Endothelial cell of umbilical vein (primary cell): Measurements from ENCODE around the gene CLOCK. TPM values are rescaled to one million over a fixed set of nuclear protein-coding genes. Genes with fewer than 3 reads are reported as not detected.

ENCODE experiments used
- BruUV-seq: library from RNA; stranded (reverse); fragments of 400-500 nt; replicated peaks from 2 replicates; lab custom pipeline; 2021; lab: Mats Ljungman, UMichigan
- CTCF ChIA-PET: fragments of 300-600, 350-600 bp; sonication (Branson Sonifier 250); formaldehyde crosslinking; loops from one replicate; lab custom pipeline; 2021; ENCODE audit warnings: antibody characterized with exemption, inconsistent platforms; lab: Charles Lee
- POLR2A ChIA-PET: fragments of 300-600, 350-600 bp; sonication (Branson Sonifier 250); formaldehyde crosslinking; loops from one replicate; lab custom pipeline; 2021; ENCODE audit warnings: antibody characterized with exemption, inconsistent platforms; lab: Charles Lee
- DNase-seq: peaks from one replicate; pipeline ENCODE4 v3.0.0-alpha.2; 2011; ENCODE audit warnings: low read depth, low spot score
- FAIRE-seq: peaks from 2 replicates; lab custom pipeline; 2011; peaks lifted over from hg19 to GRCh38; lab: Jason Lieb, UNC
- H2AFZ ChIP-seq: 2 replicates; pipeline ENCODE4 v1.6.0; 2012; ENCODE audit warnings: low read depth, low read length, control low read depth, inconsistent platforms
- H3K27ac ChIP-seq: 2 replicates; pipeline ENCODE4 v1.5.1; 2011; ENCODE audit warnings: low read depth, mild to moderate bottlenecking, control low read depth, low read length, moderate library complexity; ENCODE audit not compliant: insufficient read depth
- H3K27me3 ChIP-seq, 2 experiments: 2 replicates each; pipeline versions ENCODE4 v1.6.0 to v1.6.1; 2011; ENCODE audit warnings: low read length in 2 of 2, mixed read lengths in 1 of 2; ENCODE audit not compliant: control insufficient read depth in 2 of 2, insufficient read depth in 2 of 2
- H3K36me3 ChIP-seq, 2 experiments: 2 replicates in 1 of 2; 3 replicates in 1 of 2; pipeline ENCODE4 v1.5.1; 2011; ENCODE audit warnings: low read length in 2 of 2, mild to moderate bottlenecking in 1 of 2, moderate library complexity in 1 of 2; ENCODE audit not compliant: control insufficient read depth in 2 of 2, insufficient read depth in 2 of 2; ENCODE audit errors: extremely low read depth in 1 of 2
- H3K4me1 ChIP-seq: 3 replicates; pipeline ENCODE4 v1.5.1; 2011; ENCODE audit warnings: mild to moderate bottlenecking, low read length; ENCODE audit not compliant: control insufficient read depth, insufficient read depth; ENCODE audit errors: extremely low read depth
- H3K4me2 ChIP-seq: 2 replicates; pipeline ENCODE4 v1.6.1; 2011; ENCODE audit warnings: low read length, control low read depth, mixed read lengths; ENCODE audit not compliant: insufficient read depth
- H3K4me3 ChIP-seq, 3 experiments: fragments of 200-600 bp in 1 of 3; sonication (generic), shearing (Covaris generic) in 1 of 3; replicated peaks in 1 of 3; 2 replicates each; pipeline ENCODE4 v1.5.1; 2011 to 2016; ENCODE audit warnings: control low read depth in 3 of 3, low read length in 3 of 3, mild to moderate bottlenecking in 2 of 3, inconsistent platforms in 1 of 3, low read depth in 1 of 3, moderate library complexity in 1 of 3; ENCODE audit not compliant: insufficient read depth in 1 of 3
- H3K79me2 ChIP-seq: 2 replicates; pipeline ENCODE4 v1.6.0; 2012; ENCODE audit warnings: low read length, inconsistent platforms; ENCODE audit not compliant: control insufficient read depth, insufficient read depth
- H3K9ac ChIP-seq: replicated peaks from 2 replicates; pipeline ENCODE3; 2011; ENCODE audit warnings: low read length, control low read depth; ENCODE audit not compliant: insufficient read depth; ENCODE audit errors: extremely low read depth
- H3K9me1 ChIP-seq: replicated peaks from 3 replicates; pipeline ENCODE4 v1.6.0; 2011; ENCODE audit warnings: mild to moderate bottlenecking, low read length; ENCODE audit not compliant: control insufficient read depth, insufficient read depth; ENCODE audit errors: extremely low read depth
- H3K9me3 ChIP-seq: replicated peaks from 2 replicates; pipeline ENCODE4 v1.5.1; 2012; ENCODE audit warnings: low read length, inconsistent platforms; ENCODE audit not compliant: control insufficient read depth, insufficient read depth
- H4K20me1 ChIP-seq: replicated peaks from 2 replicates; pipeline ENCODE3; 2011; ENCODE audit warnings: mild to moderate bottlenecking, low read length; ENCODE audit not compliant: control insufficient read depth, insufficient read depth; ENCODE audit errors: extremely low read depth
- CTCF ChIP-seq, 2 donors: IDR thresholded peaks; 1 replicate in 1 of 2; 2 replicates in 1 of 2; pipeline ENCODE4 v1.5.1; 2011; ENCODE audit warnings: low read length in 2 of 2, mild to moderate bottlenecking in 2 of 2, moderate library complexity in 2 of 2, control low read depth in 1 of 2, inconsistent platforms in 1 of 2, low read depth in 1 of 2; ENCODE audit not compliant: insufficient read depth in 1 of 2; ENCODE audit errors: extremely low read depth in 1 of 2
- EZH2 ChIP-seq: IDR thresholded peaks from 2 replicates; pipeline ENCODE4 v1.6.1; 2012; ENCODE audit warnings: borderline replicate concordance, low read depth, mild to moderate bottlenecking, moderate library complexity, low read length, inconsistent platforms; ENCODE audit not compliant: severe bottlenecking
- FOS ChIP-seq: IDR thresholded peaks from 2 replicates; pipeline ENCODE4 v1.6.1; 2011; ENCODE audit warnings: mild to moderate bottlenecking, low read length, moderate library complexity, borderline replicate concordance; ENCODE audit not compliant: insufficient read depth
- GATA2 ChIP-seq: IDR thresholded peaks from 2 replicates; pipeline ENCODE4 v1.7.0; 2011; ENCODE audit warnings: low read depth, mild to moderate bottlenecking, moderate library complexity, mixed read lengths, low read length; ENCODE audit not compliant: insufficient read length, insufficient read depth
- JUN ChIP-seq: IDR thresholded peaks from 2 replicates; pipeline ENCODE4 v1.6.1; 2011; ENCODE audit warnings: borderline replicate concordance, low read depth; ENCODE audit not compliant: insufficient read length, insufficient read depth
- MAX ChIP-seq: IDR thresholded peaks from 2 replicates; pipeline ENCODE4 v1.6.1; 2011; ENCODE audit not compliant: insufficient read depth, insufficient read length
- MYC ChIP-seq: IDR thresholded peaks from one replicate; pipeline ENCODE4 v1.6.1; 2011; ENCODE audit warnings: mild to moderate bottlenecking, low read depth, low read length
- POLR2A ChIP-seq: IDR thresholded peaks from 2 replicates; pipeline ENCODE4 v1.6.1; 2012; ENCODE audit warnings: low read depth, mild to moderate bottlenecking, control low read depth, low read length
- POLR2AphosphoS5 ChIP-seq: IDR thresholded peaks from 2 replicates; pipeline ENCODE4 v1.6.1; 2012; ENCODE audit warnings: low read depth, mild to moderate bottlenecking, control low read depth, low read length, moderate library complexity; ENCODE audit not compliant: insufficient read depth
- dilution Hi-C: fragments of 300-500 bp; cut with MboI; formaldehyde crosslinking; loops from one replicate; pipeline ENCODE4 v1.15.0; 2019; ENCODE audit warnings: low sequenced_read_pairs; ENCODE audit not compliant: extremely low pct_ligation_motif_present
- intact Hi-C: fragments of 100-400 bp; cut with micrococcal nuclease; formaldehyde crosslinking; loops from one replicate; pipeline ENCODE4 v1.10.0; 2022
- polyA plus RNA-seq, 4 experiments: library from polyadenylated mRNA; depleted of rRNA in 3 of 4; stranded (reverse) in 3 of 4; unstranded in 1 of 4; fragments of >200 nt; gene quantifications; 2 replicates each; pipeline versions ENCODE4 v1.2.1 to v1.2.3, GENCODE V29; 2011 to 2012; ENCODE audit warnings: missing spikeins in 1 of 4
- total RNA-seq: library from RNA; stranded (reverse); gene quantifications from 2 replicates; pipeline ENCODE4 v1.2.3, GENCODE V29; 2021

CLOCK gene
- total and polyA plus RNA-seq, 2 donors (not counting 3 experiments of a cell fraction or from before 2014, with no cell fraction given) = 7.5 to 23.8 TPM

GRCh38 chr4:55445921-55446577, 100.7 kb downstream of the CLOCK start:
- dilution Hi-C loops (no loop called here), intact Hi-C loops (loop anchor here (2.0 to 5.0 kb wide), 2 partner anchors 291 to 421 kb away; no protein-coding TSS in a partner anchor)
- no peak overlapping the region for H2AFZ ChIP-seq
- no peak for FAIRE-seq
- no peaks in the 10 kb centered on the region for H3K9me3 ChIP-seq
- H3K9me1 ChIP-seq = no peaks in the 10 kb centered on the region
- no TSS peak for BruUV-seq
- H3K36me3 ChIP-seq = peaks cover 2 to 17% of the 10 kb centered on the region in 2 experiments
- no peak overlapping the region for H3K4me2 ChIP-seq
- no peaks in the 10 kb centered on the region for H3K79me2 ChIP-seq
- no peaks in the 10 kb centered on the region for H3K27me3 ChIP-seq
- peaks cover 2% of the 10 kb centered on the region for H4K20me1 ChIP-seq
- CTCF ChIA-PET = interaction anchor here (0.9 to 2.1 kb wide), 8 partner anchors 9 to 421 kb away, joined by 3 to 14 read pairs (median 6); partner anchors contain the start of gene SRD5A3
- peaks cover 3% of the 10 kb centered on the region for H3K4me1 ChIP-seq
- H3K27ac ChIP-seq = no peak overlapping the region
- no peak for DNase-seq
- no peak overlapping the region for H3K4me3 ChIP-seq
- TF ChIP-seq FOS (no peak), JUN (no peak), CTCF (IDR thresholded peaks at IDR 0.05; ENCODE audit: extremely low read depth in 1 of 2, insufficient read depth in 1 of 2, low read depth in 1 of 2, low read length in 2 of 2) (no peak), MYC (no peak), POLR2A (no peak), GATA2 (no peak), EZH2 (no peak), MAX (no peak), POLR2AphosphoS5 (no peak)
- POLR2A ChIA-PET = no interaction called here
- H3K9ac ChIP-seq = no peak overlapping the region
